ENCODE results near the gene PRKN. TPM values are rescaled to one million over a fixed set of nuclear protein-coding genes. Genes with fewer than 3 reads are reported as not detected.

The PRKN gene
- total RNA-seq, 4 donors from 2014 or later = 9.6 to 17.0 (median 11.6) TPM

DNA sequence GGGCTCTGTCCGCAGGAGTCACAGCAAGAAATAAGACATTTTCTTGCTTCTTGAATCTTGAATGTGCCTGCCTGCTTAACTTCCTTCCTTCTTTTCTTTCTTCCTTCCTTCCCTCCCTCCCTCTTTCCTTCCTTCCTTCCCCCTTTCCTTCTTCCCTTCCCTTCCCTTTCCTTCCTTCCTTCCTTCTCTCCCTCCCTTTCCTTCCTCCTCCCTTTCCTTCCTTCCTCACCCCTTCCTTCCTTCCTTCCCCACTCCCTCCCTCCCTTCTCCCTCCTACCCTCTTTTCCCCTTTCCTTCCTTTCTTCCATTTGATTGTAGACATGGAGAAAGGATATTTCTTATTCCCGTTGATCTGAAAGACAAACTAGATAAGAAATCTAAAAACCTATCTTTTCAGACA lies 1016.9 kb downstream of the PRKN start:
- TF ChIP-seq, protein P1, sequence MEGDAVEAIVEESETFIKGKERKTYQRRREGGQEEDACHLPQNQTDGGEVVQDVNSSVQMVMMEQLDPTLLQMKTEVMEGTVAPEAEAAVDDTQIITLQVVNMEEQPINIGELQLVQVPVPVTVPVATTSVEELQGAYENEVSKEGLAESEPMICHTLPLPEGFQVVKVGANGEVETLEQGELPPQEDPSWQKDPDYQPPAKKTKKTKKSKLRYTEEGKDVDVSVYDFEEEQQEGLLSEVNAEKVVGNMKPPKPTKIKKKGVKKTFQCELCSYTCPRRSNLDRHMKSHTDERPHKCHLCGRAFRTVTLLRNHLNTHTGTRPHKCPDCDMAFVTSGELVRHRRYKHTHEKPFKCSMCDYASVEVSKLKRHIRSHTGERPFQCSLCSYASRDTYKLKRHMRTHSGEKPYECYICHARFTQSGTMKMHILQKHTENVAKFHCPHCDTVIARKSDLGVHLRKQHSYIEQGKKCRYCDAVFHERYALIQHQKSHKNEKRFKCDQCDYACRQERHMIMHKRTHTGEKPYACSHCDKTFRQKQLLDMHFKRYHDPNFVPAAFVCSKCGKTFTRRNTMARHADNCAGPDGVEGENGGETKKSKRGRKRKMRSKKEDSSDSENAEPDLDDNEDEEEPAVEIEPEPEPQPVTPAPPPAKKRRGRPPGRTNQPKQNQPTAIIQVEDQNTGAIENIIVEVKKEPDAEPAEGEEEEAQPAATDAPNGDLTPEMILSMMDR (IDR thresholded peaks at IDR 0.05; ENCODE audit: low read depth) = no peak

DNA sequence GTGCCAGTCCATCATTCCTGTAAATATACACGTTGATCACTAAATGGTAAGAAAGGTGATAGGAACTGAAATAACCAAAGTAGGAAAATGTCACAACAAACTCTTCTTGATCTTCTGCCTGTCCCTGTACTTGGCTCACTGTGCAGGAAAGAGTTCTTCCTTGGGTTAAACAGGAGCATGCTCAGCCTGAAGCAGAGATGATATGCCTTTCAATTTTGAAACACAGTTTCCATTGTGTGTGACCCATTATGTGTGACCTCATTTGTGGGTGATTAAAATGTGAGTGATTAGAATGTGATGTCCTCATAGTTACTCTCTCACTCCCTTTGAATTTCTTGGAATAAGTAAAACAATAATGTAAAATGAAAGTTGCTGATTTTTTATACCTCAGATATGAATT lies 1026.5 kb downstream of the PRKN start:
- TF ChIP-seq, protein P1 (IDR thresholded peaks at IDR 0.05; ENCODE audit: low read depth) = no peak

DNA sequence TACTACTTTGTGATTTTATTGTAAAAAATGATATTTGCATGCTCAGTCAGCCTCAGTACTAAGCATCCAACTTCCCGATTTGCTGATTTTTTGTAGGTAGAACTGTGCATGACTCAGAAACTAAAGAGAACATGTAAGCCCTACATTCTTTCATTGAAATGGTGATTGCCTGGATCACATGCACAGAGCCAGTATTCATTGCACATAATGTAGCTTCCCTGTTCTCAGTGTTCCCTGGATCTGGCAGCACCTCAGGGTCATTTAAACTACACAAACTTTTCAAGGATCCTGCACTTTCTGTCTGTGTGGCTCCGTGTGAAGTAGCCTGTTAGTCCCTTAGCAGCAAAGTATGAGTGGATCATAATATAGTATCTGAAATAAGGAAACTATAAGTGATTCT lies 1030.8 kb downstream of the PRKN start:
- TF ChIP-seq, protein P1 (IDR thresholded peaks at IDR 0.05; ENCODE audit: low read depth) = no peak

DNA sequence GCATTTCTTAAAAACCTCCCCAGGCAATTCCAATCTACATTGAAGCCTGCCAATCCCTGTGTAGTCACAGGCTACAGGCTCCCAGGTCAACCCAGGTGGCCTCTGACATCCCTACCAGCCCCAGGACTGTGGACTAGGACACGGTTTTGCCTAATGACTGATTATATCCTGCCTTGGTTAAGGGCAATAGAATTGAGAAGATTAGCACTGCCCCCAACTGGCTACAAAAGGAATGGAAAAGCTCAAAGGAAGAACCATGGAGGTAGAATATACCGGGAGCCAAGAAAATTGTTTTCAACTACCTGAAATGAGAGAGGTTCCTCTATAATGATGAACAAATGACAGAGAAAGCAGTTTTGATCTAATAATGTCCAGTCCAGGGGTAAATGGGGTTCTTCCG lies 1032.6 kb downstream of the PRKN start:
- TF ChIP-seq, protein P1 (IDR thresholded peaks at IDR 0.05; ENCODE audit: low read depth) = no peak

DNA sequence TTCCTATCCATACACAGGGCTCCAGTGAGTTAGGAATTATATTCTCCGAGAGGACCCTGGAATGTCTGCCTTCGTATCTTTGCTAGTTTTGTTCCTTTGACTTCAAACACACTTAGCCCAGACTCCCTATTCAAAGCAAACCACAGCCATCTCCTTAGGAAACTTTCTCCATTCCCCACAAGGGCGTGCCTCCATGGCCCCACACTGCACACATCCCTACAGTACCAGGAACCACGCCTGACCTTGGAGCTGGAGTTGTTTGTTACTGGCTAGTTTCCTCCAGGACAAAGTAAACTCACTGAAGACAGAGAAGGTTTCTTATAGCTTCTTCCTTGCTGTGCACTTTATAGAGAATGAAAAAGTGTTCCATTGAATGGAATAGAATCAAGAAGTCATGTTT lies 1040.9 kb downstream of the PRKN start:
- TF ChIP-seq, protein P1 (IDR thresholded peaks at IDR 0.05; ENCODE audit: low read depth) = no peak

DNA sequence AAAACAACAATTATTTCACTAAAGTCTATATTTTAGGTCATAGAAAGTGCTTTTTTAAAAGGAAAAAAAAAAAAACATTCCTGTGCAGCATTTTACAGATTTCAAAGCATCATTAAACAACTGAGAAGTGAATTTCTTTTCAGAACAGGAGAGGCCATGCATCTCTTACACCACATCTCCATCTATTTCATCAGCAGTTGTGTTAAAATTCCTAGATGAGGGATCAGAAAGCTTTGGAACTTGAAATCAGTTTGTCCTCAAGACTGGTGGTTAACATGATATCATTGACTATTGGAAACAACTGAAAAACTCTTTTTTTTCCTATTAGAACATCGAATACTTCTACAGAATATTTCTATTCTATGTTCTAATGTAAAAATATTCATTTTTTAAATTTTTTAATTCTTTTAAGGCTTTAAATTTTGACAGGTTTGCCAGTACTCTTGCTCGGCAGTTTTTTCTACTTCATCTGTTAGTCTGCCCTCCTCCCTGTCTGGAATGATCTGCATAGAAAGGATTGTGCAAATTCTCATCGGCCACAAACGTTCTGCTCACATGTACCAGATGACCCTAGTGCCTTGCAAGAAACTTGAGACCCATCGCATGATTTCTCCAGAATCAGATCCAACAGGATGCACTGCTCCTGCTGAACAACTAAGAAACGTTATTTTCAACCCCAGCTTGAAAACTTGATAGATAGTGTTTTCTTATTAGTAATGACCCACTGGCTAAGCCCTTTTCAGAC lies 1042.7 kb downstream of the PRKN start:
- TF ChIP-seq, protein P1 (IDR thresholded peaks at IDR 0.05; ENCODE audit: low read depth) = no peak

DNA sequence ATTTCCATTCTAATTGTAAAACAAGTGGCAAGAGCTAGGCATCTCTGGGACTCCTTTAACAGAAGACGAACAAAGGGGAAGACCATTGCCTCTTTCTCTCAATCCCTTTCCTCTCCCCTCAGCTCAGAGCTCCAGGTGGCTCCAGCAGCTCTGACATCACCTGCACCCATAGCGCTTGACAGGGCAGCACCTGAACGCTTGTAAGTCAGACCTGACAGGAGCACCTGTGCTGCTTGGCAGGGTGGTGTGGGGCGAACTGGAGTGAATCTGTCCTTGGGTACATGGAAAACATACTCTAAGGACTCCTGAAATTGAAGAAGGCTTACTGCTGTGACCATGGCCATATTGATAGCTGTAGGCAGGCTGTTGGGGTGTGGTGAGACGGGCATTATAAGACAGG lies 1044.2 kb downstream of the PRKN start:
- TF ChIP-seq, protein P1 (IDR thresholded peaks at IDR 0.05; ENCODE audit: low read depth) = no peak
